ENCODE results near the gene PDE4D.

DNA sequence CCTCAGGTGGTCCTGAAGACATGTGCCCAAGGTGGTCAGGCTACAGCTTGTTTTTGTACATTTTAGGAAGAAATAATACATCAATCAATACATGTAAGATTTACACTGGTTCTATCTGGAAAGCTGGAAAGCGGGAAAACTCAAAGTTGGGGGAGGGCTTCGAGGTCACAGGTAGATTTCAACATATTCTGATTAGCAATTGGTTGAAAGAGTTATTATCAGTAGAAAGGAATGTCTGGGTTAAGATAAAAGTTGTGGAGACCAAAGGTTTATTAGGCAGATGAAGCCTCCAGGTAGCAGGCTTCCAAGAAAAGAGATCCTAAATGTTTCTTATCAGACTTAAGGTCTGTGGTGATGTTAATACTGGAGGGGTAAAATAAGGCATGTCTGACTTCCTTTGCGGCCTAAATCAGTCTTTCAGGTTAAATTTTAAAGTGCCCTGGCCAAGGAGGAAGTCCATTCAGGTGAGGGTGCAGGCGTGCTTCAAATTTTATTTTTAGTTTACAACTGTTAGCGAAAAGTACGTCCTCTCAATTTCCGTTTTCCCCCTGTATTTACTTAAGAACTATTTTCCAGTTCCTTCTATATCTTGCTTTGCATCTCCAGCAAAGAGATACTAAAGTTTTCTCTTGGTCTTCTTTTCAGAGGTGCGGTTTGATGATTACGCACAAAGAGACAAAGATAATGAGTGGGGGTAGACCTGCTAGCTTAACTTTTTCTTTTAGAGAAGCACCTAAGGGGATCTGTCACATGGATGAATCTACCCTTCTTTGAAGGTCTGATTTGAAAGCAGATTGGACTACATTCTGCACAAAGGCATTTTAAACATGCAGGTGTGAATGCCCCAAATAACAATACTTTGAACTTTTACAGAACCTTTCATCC is 732.1 kb downstream of the PDE4D start:
- TF ChIP-seq POLR2A (IDR thresholded peaks at IDR 0.05) = no peak
- TF ChIP-seq, protein P1, sequence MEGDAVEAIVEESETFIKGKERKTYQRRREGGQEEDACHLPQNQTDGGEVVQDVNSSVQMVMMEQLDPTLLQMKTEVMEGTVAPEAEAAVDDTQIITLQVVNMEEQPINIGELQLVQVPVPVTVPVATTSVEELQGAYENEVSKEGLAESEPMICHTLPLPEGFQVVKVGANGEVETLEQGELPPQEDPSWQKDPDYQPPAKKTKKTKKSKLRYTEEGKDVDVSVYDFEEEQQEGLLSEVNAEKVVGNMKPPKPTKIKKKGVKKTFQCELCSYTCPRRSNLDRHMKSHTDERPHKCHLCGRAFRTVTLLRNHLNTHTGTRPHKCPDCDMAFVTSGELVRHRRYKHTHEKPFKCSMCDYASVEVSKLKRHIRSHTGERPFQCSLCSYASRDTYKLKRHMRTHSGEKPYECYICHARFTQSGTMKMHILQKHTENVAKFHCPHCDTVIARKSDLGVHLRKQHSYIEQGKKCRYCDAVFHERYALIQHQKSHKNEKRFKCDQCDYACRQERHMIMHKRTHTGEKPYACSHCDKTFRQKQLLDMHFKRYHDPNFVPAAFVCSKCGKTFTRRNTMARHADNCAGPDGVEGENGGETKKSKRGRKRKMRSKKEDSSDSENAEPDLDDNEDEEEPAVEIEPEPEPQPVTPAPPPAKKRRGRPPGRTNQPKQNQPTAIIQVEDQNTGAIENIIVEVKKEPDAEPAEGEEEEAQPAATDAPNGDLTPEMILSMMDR (IDR thresholded peaks at IDR 0.05) = no peak
